NCI-H1417 treated with DMSO at 0.1 percent for 48 hours (cell line): ENCODE measurements around the gene SCYGR6.

Source experiments
- DNase-seq: peaks from one replicate; lab custom pipeline; 2025; lab: John Stamatoyannopoulos, UW

Gene SCYGR6

DNA sequence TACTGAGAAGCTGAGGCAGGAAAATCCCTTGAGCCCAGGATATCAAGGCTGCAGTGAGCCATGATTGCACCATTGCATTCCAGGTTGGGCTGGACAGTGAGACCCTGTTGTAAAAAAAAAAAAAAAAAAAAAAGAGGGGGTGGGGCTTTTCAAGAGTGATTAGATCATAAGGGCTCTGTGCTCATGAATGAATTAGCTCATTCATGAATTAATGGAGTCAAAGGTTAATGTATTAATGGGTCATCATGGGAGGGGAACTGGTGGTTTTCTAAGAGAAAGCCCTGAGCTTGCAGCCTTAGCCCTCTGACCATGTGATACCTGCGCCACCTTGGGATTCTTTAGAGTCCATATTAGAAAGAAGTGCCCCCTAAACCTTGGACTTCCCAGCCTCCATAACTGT is 11.3 kb downstream of the SCYGR6 start:
- DNase-seq: no peak

DNA sequence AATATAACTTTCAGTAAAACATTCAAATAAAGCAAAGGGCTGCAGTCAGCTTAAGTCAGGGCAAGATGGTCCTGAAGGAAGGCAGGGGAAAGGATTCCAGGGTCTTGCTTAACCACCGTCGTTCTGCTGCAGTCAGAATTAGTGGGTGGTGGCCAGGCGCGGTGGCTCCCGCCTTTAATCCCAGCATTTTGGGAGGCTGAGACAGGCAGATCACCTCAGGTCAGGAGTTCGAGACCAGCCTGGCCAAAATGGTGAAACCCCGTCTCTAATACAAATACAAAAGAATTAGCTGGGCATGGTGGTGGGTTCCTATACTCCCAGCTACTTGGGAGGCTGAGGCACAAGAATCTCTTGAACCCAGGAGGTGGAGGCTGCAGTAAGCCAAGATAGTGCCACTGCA is 13.6 kb downstream of the SCYGR6 start:
- no peak for DNase-seq

DNA sequence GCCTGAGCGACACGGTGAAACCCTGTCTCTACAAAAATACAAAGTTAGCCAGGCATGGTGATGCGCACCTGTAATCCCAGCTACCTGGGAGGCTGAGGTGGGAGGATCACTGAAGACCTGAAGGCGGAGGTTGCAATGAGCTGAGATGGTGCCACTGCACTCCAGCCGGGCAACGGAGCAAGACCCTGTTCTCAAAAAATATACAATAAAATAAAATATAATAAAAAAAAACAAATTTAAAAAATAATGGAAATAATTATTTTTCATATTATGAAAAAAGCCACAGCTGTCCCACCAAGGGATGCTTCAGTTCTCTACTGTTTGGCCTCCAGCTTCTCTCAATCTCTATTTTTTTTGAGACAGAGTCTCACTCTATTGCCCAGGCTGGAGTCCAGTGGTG is 17.2 kb downstream of the SCYGR6 start:
- no peak for DNase-seq

DNA sequence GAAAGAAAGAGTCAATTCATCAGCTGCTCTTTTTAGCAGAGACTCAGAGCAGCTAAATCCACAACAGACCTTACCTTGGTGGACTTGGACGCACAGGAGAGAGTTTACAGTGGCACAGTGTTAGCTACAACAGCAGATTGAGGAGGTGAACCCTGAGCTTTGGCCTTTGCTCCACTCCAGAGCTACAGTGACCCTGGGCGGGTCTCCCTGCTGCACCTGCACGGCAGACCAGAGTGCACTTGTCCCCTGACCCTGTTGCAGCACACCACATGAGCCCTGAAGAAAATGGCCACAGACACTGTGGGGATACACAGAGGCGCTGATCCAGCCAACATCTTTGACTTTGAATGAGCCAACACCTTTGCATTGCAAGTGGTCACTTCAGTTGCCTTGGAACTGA is 17.7 kb downstream of the SCYGR6 start:
- no peak for DNase-seq

DNA sequence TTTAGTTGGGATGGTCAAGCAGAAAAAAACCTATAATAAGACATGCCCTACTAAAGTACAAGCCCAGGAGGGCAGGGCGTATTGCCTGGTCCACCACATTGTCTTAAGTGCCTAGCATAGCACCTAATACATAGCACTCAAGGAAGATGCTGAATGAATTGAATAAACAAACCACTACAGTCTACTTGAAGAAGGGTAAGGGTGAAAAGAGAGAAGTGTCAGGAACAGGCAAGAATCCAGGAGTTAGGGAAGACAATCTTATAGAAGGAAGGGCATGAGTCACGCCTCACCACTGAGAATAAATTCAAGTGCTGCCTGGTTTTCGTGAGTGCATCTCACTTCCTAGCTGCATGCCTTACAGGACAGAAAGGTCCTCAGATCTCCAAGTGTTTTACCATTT is 20.6 kb downstream of the SCYGR6 start:
- DNase-seq: no peak

DNA sequence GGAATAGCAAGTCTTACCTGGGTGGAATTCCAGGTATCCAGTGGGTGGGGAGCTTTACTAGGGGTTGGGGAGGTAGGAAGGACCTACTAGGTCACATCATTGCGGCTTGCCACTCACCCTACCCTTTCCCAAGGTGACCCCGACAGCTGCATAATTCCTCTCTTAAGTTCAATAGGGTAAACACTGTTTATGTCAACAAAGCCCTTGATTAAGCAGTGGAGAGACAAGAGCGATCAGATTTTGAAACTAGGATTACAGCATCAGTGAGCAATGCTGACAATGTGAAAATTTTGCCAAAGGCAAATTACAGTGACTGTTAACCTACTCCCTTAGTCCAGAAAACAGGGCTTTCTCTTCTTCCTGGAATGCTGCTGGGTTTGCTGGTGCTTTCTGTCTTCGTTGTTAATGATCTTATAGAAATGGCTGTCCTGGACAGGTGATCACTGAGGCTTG is 21.3 kb downstream of the SCYGR6 start:
- no peak for DNase-seq

DNA sequence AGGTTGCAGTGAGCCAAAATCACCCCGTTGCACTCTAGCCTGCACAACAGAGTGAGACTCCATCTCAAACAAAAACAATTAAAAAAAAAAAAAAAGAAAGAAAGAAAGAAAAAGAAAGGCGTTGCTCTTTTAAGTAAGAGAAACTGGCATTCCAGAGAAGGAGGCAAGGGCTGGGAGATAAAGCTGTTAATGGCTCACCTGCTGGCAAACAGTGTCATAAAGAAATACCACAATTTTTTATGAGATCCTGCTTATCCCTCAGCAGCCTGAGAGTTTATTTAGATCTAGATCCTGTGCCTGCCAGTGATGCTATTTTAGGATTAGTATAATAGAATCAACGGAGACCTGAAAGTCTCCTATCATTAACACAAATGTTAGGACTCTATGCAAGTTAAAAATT is 23.0 kb downstream of the SCYGR6 start:
- no peak for DNase-seq

DNA sequence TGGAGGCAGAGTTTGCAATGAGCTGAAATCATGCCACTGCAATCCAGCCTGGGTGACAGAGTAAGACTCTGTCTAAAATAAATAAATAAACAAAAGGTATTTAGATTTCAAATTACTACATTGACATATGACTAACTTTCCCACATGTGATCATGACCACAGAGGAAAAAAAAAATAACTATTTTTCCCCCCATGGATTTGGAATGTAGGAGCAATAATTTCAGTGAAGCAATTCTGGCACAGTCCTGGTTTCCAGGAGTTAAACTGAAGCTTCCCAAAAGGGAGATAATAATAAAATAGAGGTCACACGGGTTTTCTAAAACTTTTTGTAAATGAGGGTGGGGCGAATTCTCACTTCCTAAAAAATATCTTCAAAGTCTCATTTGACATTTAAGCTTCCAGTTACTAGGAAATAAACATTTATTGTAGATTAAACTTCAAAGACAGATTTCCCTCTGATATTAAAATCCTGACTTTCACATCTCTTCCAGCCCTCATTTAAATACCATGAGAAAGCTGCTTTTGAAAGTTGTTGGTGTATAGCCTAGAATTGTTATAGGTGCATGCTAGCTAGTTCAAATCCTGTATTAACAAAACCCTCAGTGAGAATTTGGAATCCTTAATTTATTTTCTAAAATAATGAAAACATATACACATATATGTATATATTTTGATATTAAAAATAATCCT is 27.4 kb downstream of the SCYGR6 start:
- no peak for DNase-seq

DNA sequence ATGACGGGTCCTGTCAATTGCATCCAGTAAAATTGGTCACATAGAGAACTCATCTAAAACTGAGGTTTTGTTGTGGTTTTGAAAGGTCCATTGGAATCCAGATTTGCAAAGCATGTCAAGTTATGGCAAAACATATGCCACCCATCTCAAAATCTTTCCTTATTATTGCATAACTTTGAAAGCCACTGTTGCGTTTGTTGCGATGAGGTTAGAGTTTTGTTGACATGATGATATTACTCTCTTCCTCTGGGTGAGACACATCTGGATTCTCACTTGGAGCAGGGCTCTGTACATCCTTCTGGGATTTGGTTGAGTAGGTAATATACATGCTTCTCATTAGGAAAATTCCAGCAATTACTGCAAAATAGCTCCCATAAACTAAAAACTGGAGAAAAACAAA is 37.4 kb downstream of the SCYGR6 start:
- DNase-seq: no peak

DNA sequence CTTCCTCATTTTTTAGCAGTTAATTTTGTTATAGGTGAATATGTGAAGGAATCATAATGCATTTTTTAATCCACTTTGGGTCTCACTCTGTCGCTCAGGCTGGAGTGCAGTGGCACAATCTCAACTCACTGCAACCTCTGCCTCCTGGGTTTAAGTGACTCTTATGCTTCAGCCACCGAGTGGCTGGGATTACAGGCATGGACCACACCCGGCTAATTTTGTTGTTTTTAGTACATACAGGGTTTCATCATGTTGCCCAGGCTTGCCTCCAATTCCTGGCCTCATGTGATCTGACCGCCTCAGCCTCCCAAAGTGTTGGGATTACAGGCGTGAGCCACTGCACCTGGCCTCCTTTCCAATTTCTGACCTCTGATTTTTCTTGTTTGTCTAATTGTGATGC is 40.3 kb downstream of the SCYGR6 start:
- no peak for DNase-seq

DNA sequence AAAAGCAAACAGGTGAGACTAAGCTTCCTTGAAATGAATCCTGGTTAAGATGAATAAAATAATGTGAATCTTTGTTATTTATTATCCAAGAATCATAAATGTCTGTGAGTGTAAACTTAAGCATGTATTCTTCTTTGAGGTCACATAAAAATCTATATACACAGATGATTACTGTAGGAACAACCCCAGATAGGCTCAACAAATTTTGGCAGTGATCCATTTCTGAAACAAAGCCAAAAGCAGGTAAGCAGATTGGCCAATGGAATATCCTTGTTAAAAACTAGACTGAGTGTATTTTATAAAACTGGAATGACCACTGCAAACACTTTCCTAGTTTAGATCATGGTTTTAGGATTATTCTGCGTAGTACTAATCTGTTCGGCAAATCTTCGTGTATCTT is 46.6 kb downstream of the SCYGR6 start:
- DNase-seq: no peak

DNA sequence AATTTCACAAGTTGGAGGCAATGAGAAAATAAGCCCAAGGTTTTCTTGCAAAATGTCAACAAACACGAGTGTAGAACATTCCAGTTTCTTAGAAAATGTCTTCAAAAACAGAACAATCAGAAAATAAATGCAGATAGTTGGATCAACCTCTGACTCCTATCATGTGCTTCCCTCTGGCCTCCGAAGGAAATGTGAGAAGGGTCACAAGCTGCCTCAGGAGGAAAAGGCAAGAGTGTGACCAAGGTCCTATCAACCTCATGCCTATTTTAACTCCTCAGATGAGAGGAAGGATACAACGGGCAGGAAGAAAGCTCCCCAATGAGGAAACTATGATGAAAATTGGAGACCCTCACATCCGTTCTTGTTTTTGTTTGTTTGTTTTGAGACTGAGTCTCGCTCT is 50.1 kb downstream of the SCYGR6 start:
- no peak for DNase-seq
